ENCODE measurements around the gene LYRM2. TPM values are rescaled to one million over a fixed set of nuclear protein-coding genes. Genes with fewer than 3 reads are reported as not detected.

The LYRM2 gene
- total RNA-seq, 1 donor from 2014 or later = 32.9 TPM

DNA sequence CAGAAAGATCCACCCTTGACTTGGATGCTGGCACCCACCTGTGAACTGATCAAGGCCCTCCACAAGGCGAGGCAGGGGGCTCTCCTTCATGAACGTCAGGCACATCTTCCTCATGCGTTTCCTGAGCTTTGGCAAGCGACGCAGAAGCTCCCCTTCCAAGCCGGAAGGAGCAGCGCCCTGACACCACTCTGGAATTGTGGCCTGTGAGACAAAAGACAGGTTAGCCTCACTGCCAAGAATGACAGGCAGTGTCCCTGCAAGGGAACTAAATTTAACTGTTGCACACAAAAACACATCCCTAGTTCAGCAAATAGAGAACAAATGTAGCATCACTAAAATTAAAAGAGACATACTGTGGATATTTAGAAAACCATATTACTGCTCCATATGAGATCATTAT lies 42.0 kb upstream of the LYRM2 start:
- H3K27ac Mint-ChIP-seq = no peak overlapping the region

DNA sequence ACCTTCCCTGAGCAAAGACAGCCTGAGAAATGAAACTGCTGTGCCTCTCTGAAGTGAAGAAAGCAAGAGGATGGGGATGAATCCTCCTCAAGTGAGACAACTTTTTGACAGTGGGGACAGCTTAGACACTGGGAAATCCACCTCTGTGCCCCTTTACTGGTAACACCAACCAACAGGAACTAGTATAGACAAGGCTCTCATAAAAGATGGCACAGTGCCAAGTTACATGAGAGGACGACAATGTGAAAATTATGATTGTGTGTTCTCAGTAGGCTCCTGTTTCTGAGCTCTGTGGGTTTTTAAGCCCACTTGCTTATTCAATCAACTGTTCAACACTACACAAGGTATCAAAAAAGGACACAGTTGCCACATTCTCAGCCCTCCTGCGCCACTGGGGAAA lies 41.6 kb upstream of the LYRM2 start:
- TF ChIP-seq, protein P1, sequence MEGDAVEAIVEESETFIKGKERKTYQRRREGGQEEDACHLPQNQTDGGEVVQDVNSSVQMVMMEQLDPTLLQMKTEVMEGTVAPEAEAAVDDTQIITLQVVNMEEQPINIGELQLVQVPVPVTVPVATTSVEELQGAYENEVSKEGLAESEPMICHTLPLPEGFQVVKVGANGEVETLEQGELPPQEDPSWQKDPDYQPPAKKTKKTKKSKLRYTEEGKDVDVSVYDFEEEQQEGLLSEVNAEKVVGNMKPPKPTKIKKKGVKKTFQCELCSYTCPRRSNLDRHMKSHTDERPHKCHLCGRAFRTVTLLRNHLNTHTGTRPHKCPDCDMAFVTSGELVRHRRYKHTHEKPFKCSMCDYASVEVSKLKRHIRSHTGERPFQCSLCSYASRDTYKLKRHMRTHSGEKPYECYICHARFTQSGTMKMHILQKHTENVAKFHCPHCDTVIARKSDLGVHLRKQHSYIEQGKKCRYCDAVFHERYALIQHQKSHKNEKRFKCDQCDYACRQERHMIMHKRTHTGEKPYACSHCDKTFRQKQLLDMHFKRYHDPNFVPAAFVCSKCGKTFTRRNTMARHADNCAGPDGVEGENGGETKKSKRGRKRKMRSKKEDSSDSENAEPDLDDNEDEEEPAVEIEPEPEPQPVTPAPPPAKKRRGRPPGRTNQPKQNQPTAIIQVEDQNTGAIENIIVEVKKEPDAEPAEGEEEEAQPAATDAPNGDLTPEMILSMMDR (conservative IDR thresholded peaks at IDR 0.05) = no peak
- no peak overlapping the region for H3K4me3 Mint-ChIP-seq
- no peaks in the 10 kb centered on the region for H3K4me1 Mint-ChIP-seq (ENCODE audit: unreplicated experiment)
- DNase-seq (ENCODE audit: extremely low spot score, unreplicated experiment) = no peak
- no peaks in the 10 kb centered on the region for H3K27me3 Mint-ChIP-seq
- no peaks in the 10 kb centered on the region for H3K9me3 Mint-ChIP-seq
- no peak overlapping the region for H3K27ac Mint-ChIP-seq
- peaks cover 19% of the 10 kb centered on the region for H3K36me3 Mint-ChIP-seq

More for the DNA sequence above, 42.0 kb upstream of the LYRM2 start:
- TF ChIP-seq, protein P1 (conservative IDR thresholded peaks at IDR 0.05) = no peak
- H3K4me3 Mint-ChIP-seq = no peak overlapping the region
- H3K27me3 Mint-ChIP-seq = no peaks in the 10 kb centered on the region
- peaks cover 23% of the 10 kb centered on the region for H3K36me3 Mint-ChIP-seq
- DNase-seq (ENCODE audit: extremely low spot score, unreplicated experiment) = no peak
- no peaks in the 10 kb centered on the region for H3K9me3 Mint-ChIP-seq
- no peaks in the 10 kb centered on the region for H3K4me1 Mint-ChIP-seq (ENCODE audit: unreplicated experiment)

DNA sequence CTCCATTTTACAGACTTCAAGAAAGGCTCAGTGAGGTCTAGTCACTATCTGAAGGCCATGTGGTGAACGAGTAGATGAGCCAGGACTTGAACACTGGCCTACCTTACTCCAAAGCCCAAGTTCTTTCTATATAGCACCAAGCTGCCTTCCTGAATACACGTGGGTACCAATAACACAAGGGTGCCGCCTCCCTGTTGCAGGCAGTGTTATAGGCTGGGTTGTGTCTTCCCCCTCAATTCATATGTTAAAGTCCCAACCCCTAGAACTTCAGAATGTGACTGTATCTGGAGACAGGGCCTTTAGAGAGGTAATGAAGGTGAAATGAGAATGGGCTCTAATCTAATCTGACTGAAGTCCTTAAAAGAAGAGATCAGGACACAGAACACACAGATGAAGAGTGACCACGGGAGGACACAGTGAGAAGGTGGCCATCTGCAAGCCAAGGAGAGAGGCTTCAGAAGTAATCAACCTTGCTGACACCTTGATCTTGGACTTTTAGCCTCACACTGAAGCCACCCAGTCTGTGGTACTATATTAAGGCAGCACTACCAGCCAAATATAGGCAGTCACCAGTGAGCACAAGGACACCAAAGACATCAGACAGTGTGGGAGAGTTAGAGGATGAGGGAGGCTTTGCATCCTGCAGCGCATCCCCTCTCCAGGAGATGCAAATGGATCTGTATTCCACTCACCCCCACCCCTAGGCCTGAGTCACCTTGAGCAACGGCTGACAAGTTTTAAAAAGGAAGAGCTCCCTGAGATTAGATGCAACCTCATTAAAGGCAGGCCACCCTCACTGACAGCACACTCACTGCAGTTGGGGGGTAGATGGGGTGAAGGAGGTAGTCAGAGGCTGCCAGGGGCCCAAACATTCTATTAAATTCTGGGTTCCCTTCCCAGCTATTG lies 40.9 kb upstream of the LYRM2 start:
- Mint-ChIP-seq H3K27me3 (no peaks in the 10 kb centered on the region), H3K4me3 (no peak overlapping the region), H3K4me1 (ENCODE audit: unreplicated experiment) (no peaks in the 10 kb centered on the region), H3K27ac (no peak overlapping the region), H3K36me3 (peaks cover 16% of the 10 kb centered on the region), H3K9me3 (no peaks in the 10 kb centered on the region)
- TF ChIP-seq, protein P1 (conservative IDR thresholded peaks at IDR 0.05) = no peak
- DNase-seq (ENCODE audit: extremely low spot score, unreplicated experiment) = no peak

DNA sequence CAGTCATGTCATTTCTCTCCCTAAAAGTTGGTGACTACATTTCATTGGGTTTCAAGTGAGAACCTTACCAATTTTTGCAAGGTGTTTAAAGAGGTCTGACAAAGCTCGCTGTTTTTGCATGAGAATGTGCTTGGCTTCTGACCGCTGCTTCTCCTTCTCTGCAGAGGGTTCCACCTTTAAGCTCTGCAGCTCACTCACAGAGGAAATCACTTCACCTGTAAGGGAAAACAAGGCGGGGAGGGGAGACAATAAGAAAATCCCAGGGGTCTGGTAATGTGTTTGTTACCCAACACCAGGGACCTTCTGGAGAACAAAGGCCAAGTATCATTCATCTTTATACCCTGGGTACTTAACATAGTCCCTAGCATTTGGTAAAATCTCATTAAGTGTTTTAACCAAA lies 40.0 kb upstream of the LYRM2 start:
- no peak overlapping the region for H3K4me3 Mint-ChIP-seq
- H3K27me3 Mint-ChIP-seq = no peaks in the 10 kb centered on the region
- H3K36me3 Mint-ChIP-seq = peaks cover 14% of the 10 kb centered on the region
- H3K27ac Mint-ChIP-seq = no peak overlapping the region
- DNase-seq (ENCODE audit: extremely low spot score, unreplicated experiment) = no peak
- no peaks in the 10 kb centered on the region for H3K4me1 Mint-ChIP-seq (ENCODE audit: unreplicated experiment)
- TF ChIP-seq, protein P1 (conservative IDR thresholded peaks at IDR 0.05) = no peak
- H3K9me3 Mint-ChIP-seq = no peaks in the 10 kb centered on the region

DNA sequence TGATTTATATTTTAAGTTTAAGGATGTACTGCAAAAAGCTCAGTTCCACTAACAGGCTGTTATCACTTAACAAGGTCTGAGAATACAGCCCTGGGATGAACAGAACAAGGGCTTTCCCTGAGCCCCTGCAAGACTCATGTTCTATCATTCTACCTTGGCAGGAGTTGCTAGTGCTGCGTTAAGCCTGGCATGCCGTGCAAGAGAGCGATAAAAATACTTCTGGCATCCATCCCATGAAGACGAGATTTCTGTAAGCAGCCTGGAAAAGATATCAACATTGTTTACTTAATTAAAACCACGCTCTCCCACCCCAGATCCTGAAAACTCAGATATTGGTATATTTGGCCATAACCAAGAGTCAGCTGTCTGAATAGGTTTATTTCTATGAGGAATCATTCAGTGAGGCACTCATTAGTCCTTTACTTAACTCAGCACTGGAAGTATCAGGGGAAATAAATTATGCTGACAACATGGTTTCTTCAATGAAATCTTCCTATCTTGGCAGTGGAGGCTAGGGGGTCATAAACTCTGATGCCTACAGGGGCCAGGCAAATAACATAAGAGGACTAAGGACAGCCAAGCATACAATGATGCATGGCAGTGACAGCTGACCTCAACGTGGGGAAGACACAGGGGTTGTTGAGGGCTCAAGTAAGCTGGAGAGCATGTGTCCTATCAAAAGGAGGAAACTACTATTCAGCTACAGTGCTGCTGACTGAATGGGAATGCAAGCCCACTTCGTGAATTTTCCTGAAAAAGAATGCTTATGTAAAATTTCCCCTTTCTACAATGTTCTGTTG lies 37.6 kb upstream of the LYRM2 start:
- Mint-ChIP-seq H3K4me3 (no peak overlapping the region), H3K27ac (no peak overlapping the region), H3K27me3 (no peaks in the 10 kb centered on the region), H3K4me1 (ENCODE audit: unreplicated experiment) (no peaks in the 10 kb centered on the region), H3K36me3 (peaks cover 29% of the 10 kb centered on the region), H3K9me3 (no peaks in the 10 kb centered on the region)
- TF ChIP-seq, protein P1 (conservative IDR thresholded peaks at IDR 0.05) = no peak
- no peak for DNase-seq (ENCODE audit: extremely low spot score, unreplicated experiment)
